GM12891 (cell line): Measurements from ENCODE around the gene NBPF11.
"Not testable (repeated sequence)": the region's sequence is repeated elsewhere in the genome, so short reads cannot be mapped to it uniquely, and the experiment has no call there.

Experiments
- PAX5 ChIP-seq: IDR thresholded peaks from 2 replicates; pipeline ENCODE4 v1.6.1; 2011; ENCODE audit warnings: low read length, moderate library complexity, mild to moderate bottlenecking; ENCODE audit not compliant: insufficient read depth, severe bottlenecking
- POLR2A ChIP-seq: IDR thresholded peaks from 2 replicates; pipeline ENCODE4 v1.6.1; 2011; ENCODE audit warnings: low read depth, low read length, control low read depth
- POLR2AphosphoS5 ChIP-seq: IDR thresholded peaks from 2 replicates; pipeline ENCODE4 v1.6.1; 2011; ENCODE audit warnings: low read depth, low read length, control low read depth
- SPI1 ChIP-seq: IDR thresholded peaks from 2 replicates; pipeline ENCODE4 v1.6.1; 2011; ENCODE audit warnings: low read depth, low read length, control low read depth
- TAF1 ChIP-seq: IDR thresholded peaks from 2 replicates; pipeline ENCODE4 v1.6.1; 2011; ENCODE audit warnings: low read depth, low read length, control low read depth

DNA sequence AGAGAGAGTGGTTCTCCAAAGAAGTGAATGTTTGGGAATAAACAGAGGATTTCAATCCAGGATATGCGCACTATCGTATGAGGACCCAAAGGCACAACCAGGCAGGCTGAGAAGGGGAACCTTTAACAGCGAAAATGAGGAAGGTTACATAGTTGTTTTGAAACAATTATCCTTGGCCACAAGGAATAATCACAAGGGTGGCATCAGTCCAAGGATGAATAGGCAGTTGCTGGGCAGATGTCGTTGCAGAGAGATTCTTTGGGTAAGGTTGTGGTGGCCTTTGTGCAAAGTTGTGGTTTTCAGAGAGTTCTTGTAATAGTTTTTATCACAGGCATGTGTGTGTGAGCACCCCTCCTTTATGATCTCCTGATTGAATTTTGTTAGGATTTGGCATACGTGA is 94.7 kb downstream of the NBPF11 start:
- not testable (repeated sequence) for TF ChIP-seq POLR2A, POLR2AphosphoS5, TAF1, PAX5, SPI1
